H1 (cell line): ENCODE results near the gene GBX1. TPM values are rescaled to one million over a fixed set of nuclear protein-coding genes. Genes with fewer than 3 reads are reported as not detected.

Experiments used
- CTCF ChIA-PET: fragments of 300-600 bp; sonication (Branson Sonifier 250); formaldehyde crosslinking; loops from one replicate; lab custom pipeline; 2021; ENCODE audit not compliant: partially characterized antibody; lab: Charles Lee
- POLR2A ChIA-PET: fragments of 300-600 bp; sonication (Branson Sonifier 250); formaldehyde crosslinking; loops from one replicate; lab custom pipeline; 2021; ENCODE audit warnings: inconsistent platforms; ENCODE audit not compliant: partially characterized antibody; lab: Charles Lee
- DNase-seq, 2 experiments: peaks; one replicate each; pipeline versions ENCODE4 v3.0.0 to v3.0.0-alpha.2; 2010 to 2022; ENCODE audit warnings: low spot score in 2 of 2, low read depth in 1 of 2, mixed read lengths in 1 of 2
- FAIRE-seq: peaks from 2 replicates; lab custom pipeline; 2011; peaks lifted over from hg19 to GRCh38; lab: Jason Lieb, UNC
- H2AFZ ChIP-seq: 2 replicates; pipeline ENCODE4 v1.8.1; 2012; ENCODE audit warnings: low read length, inconsistent platforms
- H2AK5ac ChIP-seq: 2 replicates; pipeline ENCODE4 v1.6.1; 2013; ENCODE audit warnings: low read depth, low read length
- H2BK120ac ChIP-seq: replicated peaks from 2 replicates; pipeline ENCODE3; 2013; ENCODE audit warnings: low read depth, low read length, inconsistent platforms
- H2BK12ac ChIP-seq: 2 replicates; pipeline ENCODE4 v1.6.1; 2013; ENCODE audit warnings: low read depth, low read length
- H2BK15ac ChIP-seq: 2 replicates; pipeline ENCODE4 v1.6.1; 2013; ENCODE audit warnings: low read length
- H2BK20ac ChIP-seq: 2 replicates; pipeline ENCODE4 v1.6.1; 2013; ENCODE audit warnings: low read length
- H2BK5ac ChIP-seq: 2 replicates; pipeline ENCODE4 v1.6.1; 2013; ENCODE audit warnings: low read depth, low read length
- H3K14ac ChIP-seq: 2 replicates; pipeline ENCODE4 v1.6.1; 2013; ENCODE audit warnings: inconsistent platforms; ENCODE audit not compliant: insufficient read length
- H3K18ac ChIP-seq: 2 replicates; pipeline ENCODE4 v1.6.1; 2013; ENCODE audit warnings: low read length; ENCODE audit errors: extremely low read depth
- H3K23ac ChIP-seq: 2 replicates; pipeline ENCODE4 v1.6.1; 2013; ENCODE audit warnings: inconsistent platforms; ENCODE audit not compliant: insufficient read length
- H3K23me2 ChIP-seq: 2 replicates; pipeline ENCODE4 v1.6.1; 2013; ENCODE audit warnings: low read depth, low read length
- H3K27ac ChIP-seq: 2 replicates; pipeline ENCODE4 v1.6.1; 2011; ENCODE audit warnings: low read depth, low read length, inconsistent platforms
- H3K27me3 ChIP-seq, 4 experiments: replicated peaks in 1 of 4; 1 replicate in 1 of 4; 2 replicates in 3 of 4; pipeline versions ENCODE4 v1.6.1 to v1.8.1; 2011 to 2013; ENCODE audit warnings: low read length in 3 of 4, mild to moderate bottlenecking in 3 of 4, inconsistent platforms in 2 of 4, mixed read lengths in 2 of 4, moderate library complexity in 1 of 4; ENCODE audit not compliant: control insufficient read depth in 3 of 4, insufficient read depth in 3 of 4; ENCODE audit errors: extremely low read depth in 1 of 4
- H3K36me3 ChIP-seq, 4 experiments: 2 replicates each; pipeline versions ENCODE4 v1.6.1 to v1.8.1; 2011 to 2013; ENCODE audit warnings: mild to moderate bottlenecking in 4 of 4, low read length in 3 of 4, moderate library complexity in 2 of 4, control low read depth in 1 of 4, inconsistent platforms in 1 of 4; ENCODE audit not compliant: insufficient read depth in 4 of 4, control insufficient read depth in 2 of 4
- H3K4ac ChIP-seq: replicated peaks from 2 replicates; pipeline ENCODE3; 2013; ENCODE audit warnings: low read length, low read depth, mixed read lengths, inconsistent platforms; ENCODE audit not compliant: insufficient read length
- H3K4me1 ChIP-seq, 4 experiments: replicated peaks in 1 of 4; 1 replicate in 1 of 4; 2 replicates in 3 of 4; pipeline versions ENCODE4 v1.6.1 to v1.8.1; 2011 to 2013; ENCODE audit warnings: low read length in 3 of 4, inconsistent platforms in 2 of 4, mixed read lengths in 1 of 4; ENCODE audit not compliant: insufficient read depth in 4 of 4, control insufficient read depth in 3 of 4
- H3K4me2 ChIP-seq, 2 experiments: 2 replicates each; pipeline versions ENCODE4 v1.6.1 to v1.8.1; 2011 to 2013; ENCODE audit warnings: low read depth in 2 of 2, low read length in 2 of 2, control low read depth in 1 of 2, inconsistent platforms in 1 of 2, mild to moderate bottlenecking in 1 of 2; ENCODE audit not compliant: insufficient read depth in 1 of 2
- H3K4me3 ChIP-seq, 4 experiments: fragments of 200-600, 300-600 bp in 1 of 4; sonication (generic), shearing (Covaris generic), sonication (Bioruptor Twin) in 1 of 4; 2 replicates each; pipeline versions ENCODE4 v1.5.1 to v1.8.1; 2011 to 2016; ENCODE audit warnings: low read length in 4 of 4, low read depth in 3 of 4, control low read depth in 2 of 4, inconsistent platforms in 2 of 4, mild to moderate bottlenecking in 2 of 4, mixed read lengths in 1 of 4, moderate library complexity in 1 of 4; ENCODE audit not compliant: insufficient read depth in 2 of 4; ENCODE audit errors: extremely low read depth in 1 of 4
- H3K56ac ChIP-seq: replicated peaks from 2 replicates; pipeline ENCODE3; 2013; ENCODE audit warnings: low read depth, mild to moderate bottlenecking, mixed read lengths, low read length, inconsistent platforms; ENCODE audit not compliant: insufficient read length
- H3K79me1 ChIP-seq: 2 replicates; pipeline ENCODE4 v1.6.1; 2013; ENCODE audit warnings: low read depth, low read length, control low read depth
- H3K79me2 ChIP-seq, 2 experiments: 2 replicates each; pipeline versions ENCODE4 v1.6.1 to v1.8.1; 2012 to 2013; ENCODE audit warnings: low read length in 2 of 2, mild to moderate bottlenecking in 2 of 2, inconsistent platforms in 1 of 2; ENCODE audit not compliant: insufficient read depth in 2 of 2, control insufficient read depth in 1 of 2
- H3K9ac ChIP-seq, 4 experiments: replicated peaks in 1 of 4; 1 replicate in 1 of 4; 2 replicates in 3 of 4; pipeline versions ENCODE4 v1.6.1 to v1.8.1; 2011 to 2013; ENCODE audit warnings: low read depth in 3 of 4, low read length in 3 of 4, control low read depth in 2 of 4, mild to moderate bottlenecking in 2 of 4, moderate library complexity in 2 of 4, inconsistent platforms in 1 of 4; ENCODE audit errors: extremely low read depth in 1 of 4
- H3K9me3 ChIP-seq, 2 experiments: 2 replicates each; pipeline versions ENCODE4 v1.6.1 to v1.8.1; 2012 to 2013; ENCODE audit warnings: mild to moderate bottlenecking in 2 of 2, moderate library complexity in 2 of 2, control low read depth in 1 of 2, inconsistent platforms in 1 of 2, low read depth in 1 of 2, low read length in 1 of 2, mixed read lengths in 1 of 2; ENCODE audit not compliant: insufficient read depth in 2 of 2
- H4K20me1 ChIP-seq, 2 experiments: replicated peaks in 1 of 2; 2 replicates each; pipeline versions ENCODE3 to v1.8.1; 2011 to 2013; ENCODE audit warnings: inconsistent platforms in 2 of 2, low read length in 2 of 2, mild to moderate bottlenecking in 1 of 2; ENCODE audit not compliant: insufficient read depth in 2 of 2, control insufficient read depth in 1 of 2
- H4K5ac ChIP-seq: 2 replicates; pipeline ENCODE4 v1.6.1; 2013; ENCODE audit warnings: low read length, low read depth, mixed read lengths, inconsistent platforms; ENCODE audit not compliant: insufficient read length
- H4K8ac ChIP-seq: 2 replicates; pipeline ENCODE4 v1.8.0; 2013; ENCODE audit warnings: mild to moderate bottlenecking, moderate library complexity, low read length, inconsistent platforms; ENCODE audit not compliant: insufficient read depth; ENCODE audit errors: extremely low read depth
- H4K91ac ChIP-seq: replicated peaks from 2 replicates; pipeline ENCODE3; 2013; ENCODE audit warnings: low read length, mixed read lengths, inconsistent platforms; ENCODE audit not compliant: insufficient read length
- CBX5 ChIP-seq: fragments of 300-800, 300-1000 bp; sonication (generic); IDR thresholded peaks from 2 replicates; pipeline ENCODE4 v1.7.1; 2016; ENCODE audit warnings: antibody characterized with exemption, low read length, low read depth
- CTCF ChIP-seq, 3 experiments: IDR thresholded peaks; 1 replicate in 2 of 3; 2 replicates in 1 of 3; pipeline versions ENCODE4 v1.5.1 to v1.6.1; 2011; ENCODE audit warnings: low read length in 3 of 3, mild to moderate bottlenecking in 3 of 3, inconsistent platforms in 2 of 3, low read depth in 1 of 3, moderate library complexity in 1 of 3; ENCODE audit not compliant: insufficient read depth in 1 of 3; ENCODE audit errors: control extremely low read depth in 1 of 3
- EGR1 ChIP-seq: IDR thresholded peaks from 2 replicates; pipeline ENCODE4 v1.6.1; 2011; ENCODE audit warnings: low read depth, low read length, borderline replicate concordance
- MAX ChIP-seq: IDR thresholded peaks from 2 replicates; pipeline ENCODE4 v1.6.1; 2012; ENCODE audit warnings: inconsistent platforms
- RBBP5 ChIP-seq: IDR thresholded peaks from 2 replicates; pipeline ENCODE4 v1.7.1; 2012; ENCODE audit warnings: low read depth, mild to moderate bottlenecking, inconsistent platforms, low read length, moderate library complexity, borderline replicate concordance
- SRF ChIP-seq: IDR thresholded peaks from 2 replicates; pipeline ENCODE4 v1.6.1; 2011; ENCODE audit warnings: mild to moderate bottlenecking, low read depth, low read length, moderate library complexity
- TEAD4 ChIP-seq: IDR thresholded peaks from 2 replicates; pipeline ENCODE4 v1.6.1; 2012; ENCODE audit warnings: low read depth, low read length, inconsistent platforms, mixed read lengths
- ZNF274 ChIP-seq: IDR thresholded peaks from 2 replicates; pipeline ENCODE4 v1.7.0; 2012; ENCODE audit warnings: low read length, borderline replicate concordance; ENCODE audit errors: extremely low read depth
- WGBS, 2 experiments: shearing (Covaris generic) in 1 of 2; methylation state at CpG; one replicate each; pipeline versions ENCODE4 v1.1.6 to v1.1.7; 2013 to 2015; ENCODE audit warnings: low lambda C conversion rate in 2 of 2, mixed read lengths in 2 of 2, inconsistent platforms in 1 of 2, low coverage in 1 of 2, missing lambda C conversion rate in 1 of 2; ENCODE audit not compliant: insufficient replicate concordance in 2 of 2, insufficient coverage in 1 of 2, insufficient read length in 1 of 2; ENCODE audit errors: extremely low coverage in 1 of 2, missing lambda C conversion rate in 1 of 2; 5-methylcytosine and 5-hydroxymethylcytosine counted together
- polyA plus RNA-seq, 7 experiments: library from polyadenylated mRNA; depleted of rRNA in 3 of 7; stranded (reverse) in 5 of 7; unstranded in 2 of 7; fragments of >200 nt in 5 of 7; fragments of 200-250 nt in 2 of 7; gene quantifications; 1 replicate in 5 of 7; 2 replicates in 1 of 7; 4 replicates in 1 of 7; pipeline versions ENCODE4 v1.2.1 to v1.2.3, GENCODE V29; 2011 to 2013; ENCODE audit warnings: missing spikeins in 2 of 7, mixed read lengths in 2 of 7
- total RNA-seq: library from RNA; stranded (reverse); fragmentation: NEBNext Ultra II Directional; extraction: Animal tissue kit (Norgen Biotek cat#: 25700); gene quantifications from 2 replicates; pipeline ENCODE4 v1.2.1, GENCODE V29; 2021
- TF ChIP-seq, protein P1 (sequence below): IDR thresholded peaks from 2 replicates; pipeline ENCODE4 v1.6.1; 2011; ENCODE audit warnings: low read length, improper control_type of control experiment

GBX1 gene
- total and polyA plus RNA-seq, 2 of the 8 experiments (the other 6 are each of a cell fraction or from before 2014, with no cell fraction given), result not detected

DNA sequence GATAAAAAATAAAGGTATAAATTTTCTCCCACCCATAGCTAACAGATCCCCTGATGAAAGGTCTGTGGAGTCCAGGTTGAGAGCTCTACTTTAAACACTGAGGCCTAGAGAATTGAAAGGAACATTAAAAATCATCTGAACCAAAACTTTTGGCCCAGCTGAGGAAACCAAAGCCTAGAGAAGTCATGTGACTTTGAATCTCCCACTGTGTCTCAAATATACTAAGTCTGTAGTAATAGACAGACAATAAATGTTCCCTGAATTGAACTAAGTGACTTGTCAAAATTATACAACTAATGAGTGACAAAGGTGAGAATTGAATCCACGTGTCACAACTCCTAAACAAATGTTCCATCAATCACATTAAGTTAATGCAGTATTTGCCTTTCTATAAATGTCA is 5.7 kb downstream of the GBX1 start:
- Histone ChIP-seq H2AK5ac (no peak overlapping the region), H2BK5ac (no peak overlapping the region), H3K23me2 (peaks cover 2% of the 10 kb centered on the region; the same call in 1 of the 2 replicates), H3K9ac (no peak overlapping the region), H3K18ac (no peak overlapping the region), H3K4me3 (no peak overlapping the region), H3K27me3 (peaks cover 22 to 32% (median 29%) of the 10 kb centered on the region in 4 experiments), H3K14ac (no peak overlapping the region), H4K5ac (no peak overlapping the region), H2BK20ac (no peak overlapping the region), H3K56ac (no peak overlapping the region), H3K4me2 (no peak overlapping the region), H2AFZ (no peak overlapping the region), H4K8ac (no peak overlapping the region), H3K9me3 (no peaks in the 10 kb centered on the region), H3K36me3 (no peaks in the 10 kb centered on the region), H2BK120ac (no peak overlapping the region), H2BK15ac (no peak overlapping the region), H3K4ac (no peak overlapping the region), H4K20me1 (peaks cover 2% of the 10 kb centered on the region in 2 experiments), H3K79me1 (no peaks in the 10 kb centered on the region), H3K4me1 (peaks cover 0 to 3% (median under 1%) of the 10 kb centered on the region in 4 experiments; a peak in 2 of 7 replicates), H2BK12ac (no peak overlapping the region), H3K27ac (no peak overlapping the region), H4K91ac (no peak overlapping the region), H3K79me2 (no peaks in the 10 kb centered on the region), H3K23ac (no peak overlapping the region)
- DNase-seq (no peak), FAIRE-seq (no peak)
- WGBS, 2 experiments, result 89% methylated on average over 1 of the region's 1 CpG; no CpG with 5 or more reads in 1 of the 2 experiments
- CTCF ChIA-PET, result interaction anchor here (1.0 to 8.3 kb wide), 5 partner anchors 10 to 86 kb away, joined by 3 to 56 read pairs (median 4); no protein-coding TSS in a partner anchor
- POLR2A ChIA-PET, result interaction anchor here (1.3 kb wide), 1 partner anchor 49 kb away, joined by 3 read pairs; the partner anchor contains the start of gene H2BK1
- no peak for TF ChIP-seq CBX5
- TF ChIP-seq MAX, result no peak
- TF ChIP-seq ZNF274, result no peak
- no peak for TF ChIP-seq TEAD4
- no peak for TF ChIP-seq SRF
- TF ChIP-seq RBBP5, result no peak
- TF ChIP-seq EGR1, result no peak
- TF ChIP-seq, protein P1, sequence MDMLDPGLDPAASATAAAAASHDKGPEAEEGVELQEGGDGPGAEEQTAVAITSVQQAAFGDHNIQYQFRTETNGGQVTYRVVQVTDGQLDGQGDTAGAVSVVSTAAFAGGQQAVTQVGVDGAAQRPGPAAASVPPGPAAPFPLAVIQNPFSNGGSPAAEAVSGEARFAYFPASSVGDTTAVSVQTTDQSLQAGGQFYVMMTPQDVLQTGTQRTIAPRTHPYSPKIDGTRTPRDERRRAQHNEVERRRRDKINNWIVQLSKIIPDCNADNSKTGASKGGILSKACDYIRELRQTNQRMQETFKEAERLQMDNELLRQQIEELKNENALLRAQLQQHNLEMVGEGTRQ, result no peak
- no peak for TF ChIP-seq CTCF (IDR thresholded peaks at IDR 0.05; ENCODE audit: control extremely low read depth in 1 of 3, insufficient read depth in 1 of 3, low read depth in 1 of 3, low read length in 3 of 3)
